ENCODE data around the gene PSMC1. TPM values are rescaled to one million over a fixed set of nuclear protein-coding genes. Genes with fewer than 3 reads are reported as not detected.
"Not testable (repeated sequence)": the region's sequence is repeated elsewhere in the genome, so short reads cannot be mapped to it uniquely, and the experiment has no call there.

Gene PSMC1
- total RNA-seq, 1 experiment from 2014 or later = 318 TPM

GRCh38 chr14:90246936-90247335 lies 9.4 kb upstream of the PSMC1 start:
- no peaks in the 10 kb centered on the region for H3K4me1 ChIP-seq (ENCODE audit: insufficient read depth, low read length, poor library complexity, severe bottlenecking)
- intact Hi-C loops (cut with micrococcal nuclease; ENCODE audit: unreplicated experiment) = no loop called here

GRCh38 chr14:90247441-90247840 lies 8.9 kb upstream of the PSMC1 start:
- BruUV-seq (replicated peaks); H3K27me3 ChIP-seq (replicated peaks; ENCODE audit: insufficient read depth, low read depth, low read length, poor library complexity); H3K4me3 ChIP-seq (ENCODE audit: low read depth, low read length, poor library complexity, severe bottlenecking); POLR2A ChIA-PET (ENCODE audit: low non-redundant PET); H3K27ac ChIP-seq (ENCODE audit: low read depth, low read length, poor library complexity, severe bottlenecking); H3K36me3 ChIP-seq (ENCODE audit: insufficient read depth, low read length, poor library complexity, severe bottlenecking); CTCF ChIA-PET; DNase-seq (ENCODE audit: low spot score); intact Hi-C loops (cut with micrococcal nuclease; ENCODE audit: unreplicated experiment); H3K4me1 ChIP-seq (ENCODE audit: insufficient read depth, low read length, poor library complexity, severe bottlenecking); H3K9me3 ChIP-seq (ENCODE audit: low read depth, low read length, poor library complexity, severe bottlenecking): not testable (repeated sequence)

More at GRCh38 chr14:90246936-90247335, 9.4 kb upstream of the PSMC1 start:
- ChIA-PET CTCF (no interaction called here), POLR2A (ENCODE audit: low non-redundant PET) (no interaction called here)
- TF ChIP-seq CTCF (conservative IDR thresholded peaks at IDR 0.05; ENCODE audit: low read depth, low read length) (no peak), EZH2 (IDR thresholded peaks at IDR 0.05; ENCODE audit: borderline replicate concordance, low read depth, low read length, poor library complexity, severe bottlenecking) (no peak)
- H3K4me3 ChIP-seq (ENCODE audit: low read depth, low read length, poor library complexity, severe bottlenecking) = no peak overlapping the region
- DNase-seq (ENCODE audit: low spot score) = no peak
- no peaks in the 10 kb centered on the region for H3K36me3 ChIP-seq (ENCODE audit: insufficient read depth, low read length, poor library complexity, severe bottlenecking)
- no peak overlapping the region for H3K27ac ChIP-seq (ENCODE audit: low read depth, low read length, poor library complexity, severe bottlenecking)
- BruUV-seq (replicated peaks) = no TSS peak
- H3K27me3 ChIP-seq (replicated peaks; ENCODE audit: insufficient read depth, low read depth, low read length, poor library complexity) = no peaks in the 10 kb centered on the region
- H3K9me3 ChIP-seq (ENCODE audit: low read depth, low read length, poor library complexity, severe bottlenecking) = no peaks in the 10 kb centered on the region

GRCh38 chr14:90248594-90248993 lies 7.8 kb upstream of the PSMC1 start:
- no peaks in the 10 kb centered on the region for H3K4me1 ChIP-seq (ENCODE audit: insufficient read depth, low read length, poor library complexity, severe bottlenecking)
- no peaks in the 10 kb centered on the region for H3K36me3 ChIP-seq (ENCODE audit: insufficient read depth, low read length, poor library complexity, severe bottlenecking)
- no peaks in the 10 kb centered on the region for H3K27me3 ChIP-seq (replicated peaks; ENCODE audit: insufficient read depth, low read depth, low read length, poor library complexity)
- ChIA-PET POLR2A (ENCODE audit: low non-redundant PET) (no interaction called here), CTCF (no interaction called here)
- DNase-seq (ENCODE audit: low spot score) = no peak
- no peak for TF ChIP-seq EZH2 (IDR thresholded peaks at IDR 0.05; ENCODE audit: borderline replicate concordance, low read depth, low read length, poor library complexity, severe bottlenecking)
- no peak for TF ChIP-seq CTCF (conservative IDR thresholded peaks at IDR 0.05; ENCODE audit: low read depth, low read length)
- no TSS peak for BruUV-seq (replicated peaks)
- no peak overlapping the region for H3K27ac ChIP-seq (ENCODE audit: low read depth, low read length, poor library complexity, severe bottlenecking)
- H3K4me3 ChIP-seq (ENCODE audit: low read depth, low read length, poor library complexity, severe bottlenecking) = no peak overlapping the region
- no peaks in the 10 kb centered on the region for H3K9me3 ChIP-seq (ENCODE audit: low read depth, low read length, poor library complexity, severe bottlenecking)
- intact Hi-C loops (cut with micrococcal nuclease; ENCODE audit: unreplicated experiment) = no loop called here

- intact Hi-C loops (cut with micrococcal nuclease; ENCODE audit: unreplicated experiment) = no loop called here
- CTCF ChIA-PET = no interaction called here
Observed at GRCh38 chr14:90253826-90254225, 2.5 kb upstream of the PSMC1 start.

More at GRCh38 chr14:90253826-90254225, 2.5 kb upstream of the PSMC1 start:
- H3K27me3 ChIP-seq (replicated peaks; ENCODE audit: insufficient read depth, low read depth, low read length, poor library complexity) = no peaks in the 10 kb centered on the region
- H3K36me3 ChIP-seq (ENCODE audit: insufficient read depth, low read length, poor library complexity, severe bottlenecking) = peaks cover under 1% of the 10 kb centered on the region
- no peak for DNase-seq (ENCODE audit: low spot score)
- no peak overlapping the region for H3K4me3 ChIP-seq (ENCODE audit: low read depth, low read length, poor library complexity, severe bottlenecking)
- peaks cover 10% of the 10 kb centered on the region for H3K4me1 ChIP-seq (ENCODE audit: insufficient read depth, low read length, poor library complexity, severe bottlenecking)
- POLR2A ChIA-PET (ENCODE audit: low non-redundant PET) = no interaction called here
- BruUV-seq (replicated peaks) = no TSS peak
- TF ChIP-seq CTCF (conservative IDR thresholded peaks at IDR 0.05; ENCODE audit: low read depth, low read length) (no peak), EZH2 (IDR thresholded peaks at IDR 0.05; ENCODE audit: borderline replicate concordance, low read depth, low read length, poor library complexity, severe bottlenecking) (no peak)
- no peaks in the 10 kb centered on the region for H3K9me3 ChIP-seq (ENCODE audit: low read depth, low read length, poor library complexity, severe bottlenecking)
- no peak overlapping the region for H3K27ac ChIP-seq (ENCODE audit: low read depth, low read length, poor library complexity, severe bottlenecking)

Data from A673 (cell line).